HCT116 (cell line): Measurements from ENCODE around the gene FBXO46. TPM values are rescaled to one million over a fixed set of nuclear protein-coding genes. Genes with fewer than 3 reads are reported as not detected.
"Not testable (repeated sequence)": the region's sequence is repeated elsewhere in the genome, so short reads cannot be mapped to it uniquely, and the experiment has no call there.

Experiments used
- ATAC-seq: fragments of 200-7000 bp; cut with Tn5 transposase; 2 replicates; pipeline ENCODE4 v1.9.1; 2020; ENCODE audit warnings: mild to moderate bottlenecking, moderate library complexity
- BruUV-seq: library from RNA; stranded (reverse); fragments of 400-500 nt; replicated peaks from 2 replicates; lab custom pipeline; 2021; lab: Mats Ljungman, UMichigan
- CTCF ChIA-PET: fragments of 300-600 bp; sonication (Branson Sonifier 250); formaldehyde crosslinking; loops from one replicate; lab custom pipeline; 2021; ENCODE audit warnings: antibody characterized with exemption; lab: Charles Lee
- POLR2A ChIA-PET: fragments of 300-600, 350-600 bp; sonication (Branson Sonifier 250); formaldehyde crosslinking; loops from one replicate; lab custom pipeline; 2021; ENCODE audit warnings: antibody characterized with exemption; lab: Charles Lee
- RAD21 ChIA-PET, 2 experiments: fragments of 300-600 bp; sonication (Branson Sonifier 250); formaldehyde crosslinking; loops; one replicate each; lab custom pipeline; 2023; ENCODE audit warnings: low total read pairs in 2 of 2; ENCODE audit not compliant: uncharacterized antibody in 2 of 2, unreplicated experiment in 2 of 2, low non-redundant PET in 1 of 2; lab: Charles Lee
- DNase-seq: peaks from one replicate; pipeline ENCODE4 v3.0.0-alpha.2; 2010; ENCODE audit warnings: low read depth, low spot score
- H2AFZ ChIP-seq: fragments of 200-600 bp; shearing (Covaris generic), sonication (generic); 2 replicates; pipeline ENCODE4 v1.6.1; 2017; ENCODE audit warnings: low read depth, mixed run types, mixed read lengths, antibody characterized with exemption, low read length; ENCODE audit not compliant: poor library complexity, severe bottlenecking
- H3K27ac ChIP-seq: 2 replicates; pipeline ENCODE4 v1.5.1; 2012; ENCODE audit warnings: low read depth, low read length
- H3K27me3 ChIP-seq: fragments of 200-600 bp; sonication (generic); 2 replicates; pipeline ENCODE4 v1.6.1; 2016; ENCODE audit warnings: mixed run types, low read length, mixed read lengths; ENCODE audit not compliant: insufficient read depth
- H3K36me3 ChIP-seq, 2 experiments: fragments of 200-500 bp in 1 of 2; fragments of 200-600 bp in 1 of 2; sonication (Bioruptor generic) in 1 of 2; sonication (generic) in 1 of 2; 2 replicates each; pipeline versions ENCODE4 v1.5.1 to v1.6.1; 2014 to 2016; ENCODE audit warnings: low read length in 2 of 2, inconsistent platforms in 1 of 2, mixed read lengths in 1 of 2, mixed run types in 1 of 2; ENCODE audit not compliant: insufficient read depth in 2 of 2, control insufficient read depth in 1 of 2
- H3K4me1 ChIP-seq, 2 experiments: fragments of 200-600 bp in 1 of 2; sonication (generic) in 1 of 2; 2 replicates each; pipeline versions ENCODE4 v1.5.1 to v1.6.1; 2012 to 2017; ENCODE audit warnings: low read length in 2 of 2, inconsistent platforms in 1 of 2, mild to moderate bottlenecking in 1 of 2, mixed read lengths in 1 of 2, mixed run types in 1 of 2, moderate library complexity in 1 of 2; ENCODE audit not compliant: insufficient read depth in 2 of 2, control insufficient read depth in 1 of 2
- H3K4me2 ChIP-seq: fragments of 200-600 bp; sonication (generic); 2 replicates; pipeline ENCODE4 v1.6.1; 2017; ENCODE audit warnings: mixed run types, low read length, mixed read lengths
- H3K4me3 ChIP-seq, 2 experiments: fragments of 200-600 bp in 1 of 2; sonication (generic) in 1 of 2; replicated peaks in 1 of 2; 2 replicates each; pipeline ENCODE4 v1.5.1; 2011 to 2016; ENCODE audit warnings: low read length in 2 of 2, control low read depth in 1 of 2, low read depth in 1 of 2, mild to moderate bottlenecking in 1 of 2, mixed read lengths in 1 of 2, mixed run types in 1 of 2
- H3K79me2 ChIP-seq: fragments of 200-600 bp; sonication (generic); 2 replicates; pipeline ENCODE4 v1.6.1; 2017; ENCODE audit warnings: mild to moderate bottlenecking, mixed run types, low read length, moderate library complexity, mixed read lengths; ENCODE audit not compliant: insufficient read depth
- H3K9ac ChIP-seq: fragments of 200-600 bp; sonication (generic); 2 replicates; pipeline ENCODE4 v1.6.1; 2016; ENCODE audit warnings: low read length, mixed read lengths
- H3K9me2 ChIP-seq: fragments of 200-600 bp; sonication (generic), shearing (Covaris generic); 2 replicates; pipeline ENCODE4 v1.6.1; 2017; ENCODE audit warnings: mixed run types, mild to moderate bottlenecking, moderate library complexity; ENCODE audit not compliant: insufficient read depth
- H3K9me3 ChIP-seq, 2 experiments: fragments of 200-500 bp in 1 of 2; fragments of 200-600 bp in 1 of 2; sonication (Bioruptor generic) in 1 of 2; sonication (generic) in 1 of 2; 2 replicates each; pipeline ENCODE4 v1.6.1; 2014 to 2017; ENCODE audit warnings: low read length in 2 of 2, mixed read lengths in 2 of 2, inconsistent platforms in 1 of 2, low read depth in 1 of 2, mild to moderate bottlenecking in 1 of 2, mixed run types in 1 of 2, moderate library complexity in 1 of 2; ENCODE audit not compliant: control insufficient read depth in 1 of 2, insufficient read depth in 1 of 2
- H4K20me1 ChIP-seq: fragments of 200-600 bp; sonication (generic), shearing (Covaris generic); 2 replicates; pipeline ENCODE4 v1.6.1; 2017; ENCODE audit warnings: mixed run types, mild to moderate bottlenecking, moderate library complexity; ENCODE audit not compliant: insufficient read depth
- CEBPB ChIP-seq: IDR thresholded peaks from 2 replicates; pipeline ENCODE4 v1.6.1; 2012; ENCODE audit warnings: low read depth
- EGR1 ChIP-seq: IDR thresholded peaks from 2 replicates; pipeline ENCODE4 v1.6.1; 2012; ENCODE audit warnings: low read depth
- EZH2 ChIP-seq: fragments of 200-600 bp; sonication (generic); IDR thresholded peaks from 2 replicates; pipeline ENCODE4 v1.6.1; 2017; ENCODE audit warnings: antibody characterized with exemption, mixed run types
- FOSL1 ChIP-seq: IDR thresholded peaks from 2 replicates; pipeline ENCODE4 v1.6.1; 2012; ENCODE audit warnings: low read depth
- MAX ChIP-seq: IDR thresholded peaks from 2 replicates; pipeline ENCODE4 v1.6.1; 2012
- RAD21 ChIP-seq: IDR thresholded peaks from 2 replicates; pipeline ENCODE4 v1.6.1; 2012; ENCODE audit warnings: low read depth, mild to moderate bottlenecking
- SP1 ChIP-seq: IDR thresholded peaks from 2 replicates; pipeline ENCODE4 v1.6.1; 2012; ENCODE audit warnings: low read depth
- SRF ChIP-seq: IDR thresholded peaks from 2 replicates; pipeline ENCODE4 v1.6.1; 2012; ENCODE audit warnings: low read depth
- intact Hi-C: fragments of 100-400 bp; cut with micrococcal nuclease; formaldehyde crosslinking; loops from 2 replicates; pipeline ENCODE4 v1.10.0; 2022
- total RNA-seq: library from RNA; stranded (reverse); gene quantifications from one replicate; pipeline ENCODE4 v1.2.1, GENCODE V29; 2021; ENCODE audit not compliant: unreplicated experiment

The FBXO46 gene
- total RNA-seq, 1 experiment from 2014 or later = 31.7 TPM

GRCh38 chr19:45729800-45730290, 851 bp downstream of the FBXO46 start:
- H3K27me3 ChIP-seq = no peaks in the 10 kb centered on the region
- H2AFZ ChIP-seq = no peak overlapping the region
- ChIA-PET CTCF (interaction anchor here (2.0 kb wide), 1 partner anchor 40 kb away, joined by 12 read pairs; the partner anchor contains the start of gene SIX5), POLR2A (interaction anchor here (1.0 kb wide), 2 partner anchors 10 to 40 kb away, joined by 3 to 6 read pairs; partner anchors contain the start of gene SIX5), RAD21 (no interaction called here)
- peaks cover 13 to 50% of the 10 kb centered on the region in 2 experiments for H3K4me1 ChIP-seq
- intact Hi-C loops = loop anchor here (1.0 to 2.0 kb wide), 2 partner anchors 8 to 41 kb away; no protein-coding TSS in a partner anchor
- TSS peak; percentile 65 for BruUV-seq
- H3K79me2 ChIP-seq = peaks cover 59% of the 10 kb centered on the region
- H3K4me2 ChIP-seq = peak overlapping the region; percentile 90
- H3K9me2 ChIP-seq = no peaks in the 10 kb centered on the region
- H3K9ac ChIP-seq = peak overlapping the region; percentile 96
- H3K9me3 ChIP-seq = no peaks in the 10 kb centered on the region
- no peaks in the 10 kb centered on the region for H3K36me3 ChIP-seq
- DNase-seq (no peak), ATAC-seq (peak; percentile 8)
- no peaks in the 10 kb centered on the region for H4K20me1 ChIP-seq
- H3K4me3 ChIP-seq = peak overlapping the region; percentile 89 to 92
- H3K27ac ChIP-seq = peak overlapping the region; percentile 75
- TF ChIP-seq SRF (no peak), EZH2 (no peak), FOSL1 (no peak), CEBPB (no peak), SP1 (no peak), RAD21 (no peak), MAX (no peak), EGR1 (peak; percentile 68)

- H2AFZ ChIP-seq, BruUV-seq, H3K9ac ChIP-seq, H3K27ac ChIP-seq, H3K4me2 ChIP-seq, H3K4me3 ChIP-seq, H4K20me1 ChIP-seq, H3K27me3 ChIP-seq, POLR2A ChIA-PET, DNase-seq, H3K36me3 ChIP-seq, CTCF ChIA-PET, H3K9me3 ChIP-seq, ATAC-seq, H3K9me2 ChIP-seq, intact Hi-C loops, RAD21 ChIA-PET: not testable (repeated sequence)
- peak; percentile 64; the same call in 1 of the 2 replicates for TF ChIP-seq CEBPB
- H3K79me2 ChIP-seq = peaks cover 71% of the 10 kb centered on the region
- H3K4me1 ChIP-seq = peaks cover 23 to 62% of the 10 kb centered on the region in 2 experiments
Measured at GRCh38 chr19:45728683-45729082, 2.0 kb downstream of the FBXO46 start.

GRCh38 chr19:45720065-45720464, 10.6 kb downstream of the FBXO46 start:
- intact Hi-C loops, H3K27ac ChIP-seq, DNase-seq, H3K4me2 ChIP-seq, H3K4me3 ChIP-seq, H2AFZ ChIP-seq, BruUV-seq, H3K9me3 ChIP-seq, POLR2A ChIA-PET, H4K20me1 ChIP-seq, RAD21 ChIA-PET, ATAC-seq, H3K27me3 ChIP-seq, H3K9ac ChIP-seq, H3K9me2 ChIP-seq: not testable (repeated sequence)
- peaks cover 79% of the 10 kb centered on the region for H3K79me2 ChIP-seq
- H3K4me1 ChIP-seq = peaks cover 61 to 77% of the 10 kb centered on the region in 2 experiments
- peaks cover 4 to 15% of the 10 kb centered on the region in 2 experiments; a peak in 2 of 4 replicates for H3K36me3 ChIP-seq
- CTCF ChIA-PET = interaction anchor here (1.2 to 4.8 kb wide), 2 partner anchors 27 to 49 kb away, joined by 7 to 22 read pairs; partner anchors contain the start of genes QPCTL, SIX5 and SNRPD2
